A673 (cell line): ENCODE results near the gene MEF2A. TPM values are rescaled to one million over a fixed set of nuclear protein-coding genes. Genes with fewer than 3 reads are reported as not detected.

Experiments
- BruUV-seq: library from RNA; stranded (reverse); fragments of 400-500 nt; replicated peaks from 2 replicates; lab custom pipeline; 2021; lab: Mats Ljungman, UMichigan
- CTCF ChIA-PET: fragments of 300-600 bp; sonication (Branson Sonifier 250); formaldehyde crosslinking; loops from one replicate; lab custom pipeline; 2022; ENCODE audit warnings: antibody characterized with exemption; lab: Charles Lee
- POLR2A ChIA-PET: fragments of 300-600 bp; sonication (Branson Sonifier 250); formaldehyde crosslinking; loops from one replicate; lab custom pipeline; 2022; ENCODE audit warnings: antibody characterized with exemption; ENCODE audit not compliant: low non-redundant PET; lab: Charles Lee
- DNase-seq: peaks from one replicate; pipeline ENCODE4 v3.0.0-alpha.2; 2015; ENCODE audit warnings: low spot score
- H3K27ac ChIP-seq: fragments of 200-600 bp; sonication (generic); 2 replicates; pipeline ENCODE4 v1.5.1; 2016; ENCODE audit warnings: mixed run types, low read depth, mild to moderate bottlenecking, mixed read lengths, antibody characterized with exemption, low read length; ENCODE audit not compliant: poor library complexity, severe bottlenecking
- H3K27me3 ChIP-seq: fragments of 200-600 bp; sonication (generic); replicated peaks from 2 replicates; pipeline ENCODE4 v1.6.1; 2017; ENCODE audit warnings: mixed run types, low read depth, mild to moderate bottlenecking, mixed read lengths, antibody characterized with exemption, low read length; ENCODE audit not compliant: insufficient read depth, poor library complexity
- H3K36me3 ChIP-seq: fragments of 200-600 bp; sonication (generic); 2 replicates; pipeline ENCODE4 v1.6.1; 2016; ENCODE audit warnings: mixed run types, mild to moderate bottlenecking, mixed read lengths, antibody characterized with exemption, low read length; ENCODE audit not compliant: insufficient read depth, poor library complexity, severe bottlenecking
- H3K4me1 ChIP-seq: fragments of 200-600 bp; sonication (generic); 2 replicates; pipeline ENCODE4 v1.6.1; 2017; ENCODE audit warnings: mixed run types, mild to moderate bottlenecking, mixed read lengths, antibody characterized with exemption, low read length; ENCODE audit not compliant: insufficient read depth, poor library complexity, severe bottlenecking
- H3K4me3 ChIP-seq: fragments of 200-600 bp; sonication (generic); 2 replicates; pipeline ENCODE4 v1.5.1; 2016; ENCODE audit warnings: low read depth, mixed run types, mild to moderate bottlenecking, mixed read lengths, low read length; ENCODE audit not compliant: poor library complexity, severe bottlenecking
- H3K9me3 ChIP-seq: fragments of 200-600 bp; sonication (generic); 2 replicates; pipeline ENCODE4 v1.6.1; 2016; ENCODE audit warnings: mixed run types, low read depth, mild to moderate bottlenecking, mixed read lengths, antibody characterized with exemption, low read length; ENCODE audit not compliant: poor library complexity, severe bottlenecking
- EZH2 ChIP-seq: fragments of 200-600 bp; sonication (generic); IDR thresholded peaks from 2 replicates; pipeline ENCODE4 v1.6.1; 2017; ENCODE audit warnings: borderline replicate concordance, low read depth, mild to moderate bottlenecking, mixed read lengths, antibody characterized with exemption, low read length; ENCODE audit not compliant: poor library complexity, severe bottlenecking
- intact Hi-C: fragments of 100-400 bp; cut with micrococcal nuclease; formaldehyde crosslinking; loops from one replicate; pipeline ENCODE4 v1.10.0; 2022; ENCODE audit not compliant: unreplicated experiment
- total RNA-seq: library from RNA; stranded (reverse); gene quantifications from 2 replicates; pipeline ENCODE4 v1.2.3, GENCODE V29; 2021
- TF ChIP-seq, protein P1 (sequence below): fragments of 300-800, 200-600 bp; sonication (generic); conservative IDR thresholded peaks from 2 replicates; pipeline ENCODE4 v1.5.1; 2017; ENCODE audit warnings: low read depth, mild to moderate bottlenecking, antibody characterized with exemption, low read length, moderate library complexity, mixed read lengths

MEF2A gene
- total RNA-seq, 1 experiment from 2014 or later = 26.4 TPM

DNA sequence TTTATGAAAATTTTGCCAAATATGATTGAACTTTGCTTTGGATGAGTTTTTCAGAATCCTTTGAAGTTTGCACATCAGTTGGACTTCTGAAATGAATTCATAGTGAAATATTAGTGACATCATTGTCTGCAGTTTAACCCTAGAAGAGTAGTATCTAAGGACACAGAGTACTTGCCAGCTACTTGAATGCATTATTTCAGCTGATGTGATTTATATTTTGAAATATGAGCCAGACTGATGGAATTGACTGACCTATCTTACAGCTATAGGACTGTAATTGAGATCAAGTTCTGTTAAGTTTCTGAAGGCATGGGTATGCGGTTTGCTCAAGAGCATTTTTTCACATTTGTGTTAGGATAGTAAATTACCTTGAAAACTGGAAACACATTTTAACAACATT is 116.2 kb downstream of the MEF2A start:
- ChIA-PET POLR2A (no interaction called here), CTCF (interaction anchor here (0.9 kb wide), 1 partner anchor 22 kb away, joined by 4 read pairs; no protein-coding TSS in a partner anchor)
- BruUV-seq = no TSS peak
- Histone ChIP-seq H3K4me1 (peaks cover 19% of the 10 kb centered on the region), H3K27me3 (no peaks in the 10 kb centered on the region), H3K36me3 (peaks cover 10% of the 10 kb centered on the region), H3K4me3 (no peak overlapping the region), H3K9me3 (peaks cover 12% of the 10 kb centered on the region), H3K27ac (peak overlapping the region; percentile 55)
- TF ChIP-seq EZH2 = no peak
- TF ChIP-seq, protein P1, sequence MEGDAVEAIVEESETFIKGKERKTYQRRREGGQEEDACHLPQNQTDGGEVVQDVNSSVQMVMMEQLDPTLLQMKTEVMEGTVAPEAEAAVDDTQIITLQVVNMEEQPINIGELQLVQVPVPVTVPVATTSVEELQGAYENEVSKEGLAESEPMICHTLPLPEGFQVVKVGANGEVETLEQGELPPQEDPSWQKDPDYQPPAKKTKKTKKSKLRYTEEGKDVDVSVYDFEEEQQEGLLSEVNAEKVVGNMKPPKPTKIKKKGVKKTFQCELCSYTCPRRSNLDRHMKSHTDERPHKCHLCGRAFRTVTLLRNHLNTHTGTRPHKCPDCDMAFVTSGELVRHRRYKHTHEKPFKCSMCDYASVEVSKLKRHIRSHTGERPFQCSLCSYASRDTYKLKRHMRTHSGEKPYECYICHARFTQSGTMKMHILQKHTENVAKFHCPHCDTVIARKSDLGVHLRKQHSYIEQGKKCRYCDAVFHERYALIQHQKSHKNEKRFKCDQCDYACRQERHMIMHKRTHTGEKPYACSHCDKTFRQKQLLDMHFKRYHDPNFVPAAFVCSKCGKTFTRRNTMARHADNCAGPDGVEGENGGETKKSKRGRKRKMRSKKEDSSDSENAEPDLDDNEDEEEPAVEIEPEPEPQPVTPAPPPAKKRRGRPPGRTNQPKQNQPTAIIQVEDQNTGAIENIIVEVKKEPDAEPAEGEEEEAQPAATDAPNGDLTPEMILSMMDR = no peak
- intact Hi-C loops = no loop called here
- peak; percentile 6 for DNase-seq

DNA sequence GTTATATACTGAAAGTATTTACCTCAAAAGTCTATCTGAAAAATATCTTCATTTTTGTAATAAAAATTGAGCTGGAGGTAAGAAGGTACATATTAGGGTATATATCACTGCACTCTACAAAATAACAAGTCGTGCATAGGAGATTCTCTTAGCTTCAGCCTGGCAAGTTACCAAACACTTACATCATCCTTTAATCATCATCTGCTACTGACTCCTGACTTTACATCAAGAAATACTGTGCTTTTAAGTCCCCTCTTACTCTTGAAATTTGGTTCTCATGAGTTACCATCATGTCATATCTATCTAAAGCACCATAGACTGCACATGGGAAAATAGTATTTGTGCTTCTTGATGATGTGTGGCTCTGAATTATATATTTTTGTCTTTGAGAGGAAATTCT is 116.7 kb downstream of the MEF2A start:
- Histone ChIP-seq H3K4me1 (peaks cover 19% of the 10 kb centered on the region), H3K27me3 (no peaks in the 10 kb centered on the region), H3K27ac (peak overlapping the region; percentile 55), H3K36me3 (peaks cover 10% of the 10 kb centered on the region), H3K4me3 (no peak overlapping the region), H3K9me3 (peaks cover 12% of the 10 kb centered on the region)
- intact Hi-C loops = no loop called here
- TF ChIP-seq EZH2 = no peak
- TF ChIP-seq, protein P1 = no peak
- BruUV-seq = TSS peak; percentile 98
- POLR2A ChIA-PET = interaction anchor here (0.7 kb wide), 1 partner anchor 1021 kb away, joined by 4 read pairs; no protein-coding TSS in a partner anchor
- CTCF ChIA-PET = interaction anchor here (0.9 kb wide), 1 partner anchor 22 kb away, joined by 4 read pairs; no protein-coding TSS in a partner anchor
- peak; percentile 82 for DNase-seq

DNA sequence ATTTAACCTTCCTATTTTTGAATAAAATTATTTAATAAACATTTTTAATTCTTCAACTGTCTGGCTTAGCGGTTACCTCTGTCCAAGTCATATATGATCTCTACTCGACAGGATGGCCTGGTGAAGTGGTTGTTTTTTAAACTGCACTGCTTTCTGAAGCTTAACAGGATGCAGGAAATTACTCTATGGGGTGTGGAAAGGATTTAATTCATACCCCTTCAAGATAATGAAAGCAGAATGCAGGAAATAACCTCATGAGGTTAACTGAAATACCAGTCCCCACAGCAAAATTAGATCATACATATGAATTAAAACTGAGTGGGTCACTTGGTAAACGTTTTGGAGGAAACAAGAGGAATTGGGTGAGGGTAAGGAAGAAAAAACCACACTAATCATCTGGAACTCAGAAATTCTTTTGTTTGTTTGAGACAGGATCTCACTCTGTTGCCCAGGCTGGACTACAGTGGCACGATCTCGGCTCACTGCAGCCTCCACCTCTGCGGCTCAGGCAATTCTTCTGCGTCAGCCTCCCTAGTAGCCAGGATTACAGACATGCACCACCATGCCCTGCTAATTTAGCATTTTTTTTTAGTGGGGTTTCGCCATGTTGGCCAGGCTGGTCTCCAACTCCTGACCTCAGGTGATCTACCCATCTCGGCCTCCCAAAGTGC is 117.4 kb downstream of the MEF2A start:
- peak; percentile 90 for DNase-seq
- Histone ChIP-seq H3K4me3 (no peak overlapping the region), H3K36me3 (peaks cover 10% of the 10 kb centered on the region), H3K27ac (peak overlapping the region; percentile 55), H3K9me3 (peaks cover 12% of the 10 kb centered on the region), H3K27me3 (no peaks in the 10 kb centered on the region), H3K4me1 (peaks cover 19% of the 10 kb centered on the region)
- no TSS peak for BruUV-seq
- ChIA-PET CTCF (interaction anchor here (0.9 kb wide), 1 partner anchor 21 kb away, joined by 4 read pairs; no protein-coding TSS in a partner anchor), POLR2A (interaction anchor here (0.7 kb wide), 1 partner anchor 1022 kb away, joined by 4 read pairs; no protein-coding TSS in a partner anchor)
- intact Hi-C loops = no loop called here
- TF ChIP-seq, protein P1 = no peak
- TF ChIP-seq EZH2 = no peak
